ENCODE data around the gene HSPG2. TPM values are rescaled to one million over a fixed set of nuclear protein-coding genes. Genes with fewer than 3 reads are reported as not detected.

The HSPG2 gene
- total and polyA plus RNA-seq, 2 of the 8 experiments (the other 6 are each of a cell fraction or from before 2014, with no cell fraction given): 17.8 to 111 TPM

DNA sequence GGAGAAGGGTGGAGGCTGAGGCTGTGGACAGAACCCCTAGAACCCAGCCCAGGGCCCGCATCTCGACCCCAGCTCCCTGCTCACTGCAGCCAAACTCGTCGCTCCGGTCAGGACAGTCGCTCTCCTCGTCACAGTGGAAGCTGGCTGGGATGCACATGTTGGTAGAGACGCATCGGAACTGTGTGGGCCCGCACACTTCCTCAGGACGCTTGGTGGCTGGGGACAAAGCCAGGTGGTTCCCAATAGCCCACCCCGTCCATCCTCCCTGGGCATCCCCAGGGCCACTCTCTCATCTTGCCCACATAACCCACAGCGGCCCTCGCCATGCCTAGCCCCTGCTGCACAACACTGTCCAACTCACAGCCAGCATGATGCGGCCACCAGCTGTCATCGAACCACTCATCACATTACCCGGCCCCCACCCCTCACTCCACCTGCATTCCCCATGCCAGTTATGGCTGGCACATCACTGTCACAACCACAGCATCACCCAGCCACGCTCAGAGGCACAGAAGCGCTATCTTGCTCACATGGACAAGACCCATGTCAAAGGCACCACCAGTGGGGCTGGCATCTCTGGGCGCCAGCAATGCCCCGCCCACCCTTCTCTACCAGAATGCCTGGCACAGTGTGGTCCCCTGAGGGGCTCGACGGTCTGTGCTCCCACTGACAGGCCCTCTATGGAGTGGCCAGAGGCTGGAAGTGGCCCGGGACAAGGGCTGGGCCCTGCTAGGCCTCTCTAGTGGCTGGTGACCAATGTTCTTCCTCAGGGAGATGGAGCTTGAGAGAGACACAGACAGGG lies 51.7 kb downstream of the HSPG2 start (continued):
- TF ChIP-seq, protein P1, sequence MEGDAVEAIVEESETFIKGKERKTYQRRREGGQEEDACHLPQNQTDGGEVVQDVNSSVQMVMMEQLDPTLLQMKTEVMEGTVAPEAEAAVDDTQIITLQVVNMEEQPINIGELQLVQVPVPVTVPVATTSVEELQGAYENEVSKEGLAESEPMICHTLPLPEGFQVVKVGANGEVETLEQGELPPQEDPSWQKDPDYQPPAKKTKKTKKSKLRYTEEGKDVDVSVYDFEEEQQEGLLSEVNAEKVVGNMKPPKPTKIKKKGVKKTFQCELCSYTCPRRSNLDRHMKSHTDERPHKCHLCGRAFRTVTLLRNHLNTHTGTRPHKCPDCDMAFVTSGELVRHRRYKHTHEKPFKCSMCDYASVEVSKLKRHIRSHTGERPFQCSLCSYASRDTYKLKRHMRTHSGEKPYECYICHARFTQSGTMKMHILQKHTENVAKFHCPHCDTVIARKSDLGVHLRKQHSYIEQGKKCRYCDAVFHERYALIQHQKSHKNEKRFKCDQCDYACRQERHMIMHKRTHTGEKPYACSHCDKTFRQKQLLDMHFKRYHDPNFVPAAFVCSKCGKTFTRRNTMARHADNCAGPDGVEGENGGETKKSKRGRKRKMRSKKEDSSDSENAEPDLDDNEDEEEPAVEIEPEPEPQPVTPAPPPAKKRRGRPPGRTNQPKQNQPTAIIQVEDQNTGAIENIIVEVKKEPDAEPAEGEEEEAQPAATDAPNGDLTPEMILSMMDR (IDR thresholded peaks at IDR 0.05; ENCODE audit: control extremely low read depth in 1 of 3, insufficient read depth in 1 of 3, low read depth in 1 of 3, low read length in 3 of 3): no peak
- TF ChIP-seq, protein P2, sequence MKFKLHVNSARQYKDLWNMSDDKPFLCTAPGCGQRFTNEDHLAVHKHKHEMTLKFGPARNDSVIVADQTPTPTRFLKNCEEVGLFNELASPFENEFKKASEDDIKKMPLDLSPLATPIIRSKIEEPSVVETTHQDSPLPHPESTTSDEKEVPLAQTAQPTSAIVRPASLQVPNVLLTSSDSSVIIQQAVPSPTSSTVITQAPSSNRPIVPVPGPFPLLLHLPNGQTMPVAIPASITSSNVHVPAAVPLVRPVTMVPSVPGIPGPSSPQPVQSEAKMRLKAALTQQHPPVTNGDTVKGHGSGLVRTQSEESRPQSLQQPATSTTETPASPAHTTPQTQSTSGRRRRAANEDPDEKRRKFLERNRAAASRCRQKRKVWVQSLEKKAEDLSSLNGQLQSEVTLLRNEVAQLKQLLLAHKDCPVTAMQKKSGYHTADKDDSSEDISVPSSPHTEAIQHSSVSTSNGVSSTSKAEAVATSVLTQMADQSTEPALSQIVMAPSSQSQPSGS (IDR thresholded peaks at IDR 0.05; ENCODE audit: low read length): no peak
- TF ChIP-seq SRF (IDR thresholded peaks at IDR 0.05; ENCODE audit: low read depth, low read length) (no peak), RAD21 (IDR thresholded peaks at IDR 0.05 in 1 of 2, conservative IDR thresholded peaks at IDR 0.05 in 1 of 2; ENCODE audit: low read depth in 2 of 2, low read length in 2 of 2) (no peak), BRCA1 (IDR thresholded peaks at IDR 0.05; ENCODE audit: low read depth, low read length) (no peak), SAP30 (IDR thresholded peaks at IDR 0.05; ENCODE audit: insufficient read depth, insufficient replicate concordance, low read length) (no peak), KDM1A (IDR thresholded peaks at IDR 0.05; ENCODE audit: borderline replicate concordance, low read length) (no peak), KDM4A (IDR thresholded peaks at IDR 0.05; ENCODE audit: low read depth, low read length, severe bottlenecking) (no peak)
